Amniotic stem cell (primary cell): Measurements from ENCODE around the gene TBC1D19.
"Not testable (repeated sequence)": the region's sequence is repeated elsewhere in the genome, so short reads cannot be mapped to it uniquely, and the experiment has no call there.

ENCODE experiments used
- DNase-seq: peaks from one replicate; lab custom pipeline; 2025; lab: John Stamatoyannopoulos, UW

TBC1D19 gene

GRCh38 chr4:26682436-26682835 is 98.6 kb downstream of the TBC1D19 start:
- DNase-seq, result no peak

DNA sequence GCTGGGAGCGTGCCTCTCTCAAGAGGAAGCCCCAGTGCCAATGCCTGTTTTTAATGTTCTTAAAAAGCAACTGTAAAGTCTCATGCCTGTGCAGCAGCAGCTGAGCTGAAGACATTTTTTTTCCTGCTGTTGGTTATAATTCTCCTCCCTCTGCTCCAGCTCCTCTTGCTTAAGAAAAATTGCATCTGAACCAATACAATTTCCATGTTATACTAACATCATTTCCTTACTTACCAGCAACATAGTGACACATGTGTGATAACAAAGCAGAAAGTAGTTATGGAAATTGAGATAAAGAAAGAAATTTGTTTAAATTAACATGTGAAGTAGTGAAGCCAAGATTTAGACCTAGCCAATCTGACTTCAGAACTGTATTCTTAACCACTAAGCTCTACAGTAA is 101.4 kb downstream of the TBC1D19 start:
- no peak for DNase-seq

DNA sequence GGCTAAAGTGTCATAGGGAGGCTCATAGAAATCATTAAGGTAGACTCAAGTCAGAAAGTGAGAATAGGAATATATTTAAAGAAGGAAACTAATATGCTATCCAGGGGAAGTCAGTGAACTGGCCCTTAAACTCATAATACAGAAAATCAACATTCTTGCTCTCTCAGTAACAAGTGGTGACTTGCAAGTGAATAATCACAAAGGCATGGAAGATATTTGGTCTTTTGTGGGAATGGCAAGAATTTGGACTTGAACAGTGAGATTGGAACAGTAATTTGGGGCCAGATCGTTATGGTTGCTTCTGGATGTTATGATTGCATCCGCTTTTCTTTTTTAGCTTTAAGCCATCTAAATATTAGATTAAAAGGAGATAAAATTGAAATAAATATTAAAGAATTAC is 103.8 kb downstream of the TBC1D19 start:
- DNase-seq, result peak; percentile 14

GRCh38 chr4:26690506-26690905 is 106.6 kb downstream of the TBC1D19 start:
- DNase-seq, result no peak

DNA sequence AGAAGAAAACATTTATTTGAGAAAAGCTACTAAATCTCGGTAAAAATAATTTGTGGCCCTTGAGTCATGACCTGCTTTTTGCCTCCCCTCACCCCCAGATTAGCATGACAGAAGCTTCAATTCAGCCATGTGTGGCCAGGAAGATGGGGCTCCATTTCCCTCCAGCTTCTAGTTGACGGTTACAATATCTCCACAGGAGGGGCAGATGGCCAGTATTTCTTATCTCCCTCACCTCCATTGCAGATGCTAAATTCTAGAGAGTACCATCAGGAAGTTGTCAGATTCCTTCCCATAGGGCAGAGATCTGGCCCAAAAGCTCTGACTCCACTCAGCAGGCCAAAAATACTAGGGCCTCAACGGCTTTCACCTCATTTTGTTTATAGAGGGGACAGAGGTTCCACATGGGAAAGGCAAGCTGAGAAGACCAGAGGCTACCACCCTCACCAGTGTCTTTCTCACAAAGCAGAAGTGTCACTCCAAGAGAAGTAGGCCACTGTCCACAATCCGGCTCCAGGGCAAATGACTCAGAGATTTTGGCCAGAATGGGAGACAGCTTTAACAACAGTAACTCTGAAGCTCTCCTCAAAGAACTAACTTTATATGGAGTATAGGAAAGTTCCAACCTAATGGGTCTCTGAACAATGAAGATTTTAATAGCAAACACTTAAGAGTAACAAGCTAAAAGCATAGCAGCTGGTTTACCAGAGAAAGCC is 108.3 kb downstream of the TBC1D19 start:
- DNase-seq, result peak; percentile 4

DNA sequence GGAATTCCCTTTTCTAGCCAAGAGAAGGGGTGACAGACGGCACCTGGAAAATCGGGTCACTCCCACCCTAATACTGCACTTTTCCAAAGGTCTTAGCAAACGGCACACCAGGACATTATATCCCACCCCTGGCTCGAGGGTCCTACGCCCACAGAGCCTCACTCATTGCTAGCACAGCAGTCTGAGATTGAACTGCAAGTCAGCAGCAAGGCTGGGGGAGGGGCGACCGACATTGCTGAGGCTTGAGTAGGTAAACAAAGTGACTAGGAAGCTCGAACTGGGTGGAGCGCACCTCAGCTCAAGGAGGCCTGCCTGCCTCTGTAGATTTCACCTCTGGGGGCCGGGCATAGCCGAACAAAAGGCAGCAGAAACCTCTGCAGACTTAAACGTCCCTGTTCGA is 110.2 kb downstream of the TBC1D19 start:
- DNase-seq, result not testable (repeated sequence)

GRCh38 chr4:26700110-26700509 is 116.2 kb downstream of the TBC1D19 start:
- DNase-seq, result no peak

DNA sequence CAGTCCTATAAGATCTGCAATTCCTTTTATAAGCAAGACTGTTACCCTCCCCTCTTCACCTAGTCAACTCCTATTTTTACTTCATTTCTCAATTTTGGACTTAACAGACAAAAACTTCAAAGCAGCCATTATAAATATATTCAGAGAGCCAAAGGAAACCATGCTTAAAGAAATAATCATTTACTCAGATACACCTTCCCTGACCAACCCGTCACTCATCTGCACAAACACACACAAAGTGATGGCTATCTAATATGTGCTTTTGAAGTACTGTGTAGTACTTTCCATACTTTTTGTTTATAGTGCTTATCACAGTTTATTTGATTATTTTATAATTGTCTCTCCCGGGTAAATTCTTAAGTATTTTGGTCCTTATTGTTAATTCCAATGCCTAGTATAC is 117.2 kb downstream of the TBC1D19 start:
- no peak for DNase-seq

- no peak for DNase-seq
Observed at GRCh38 chr4:26701786-26702227, 117.9 kb downstream of the TBC1D19 start.

- DNase-seq, result no peak
Observed at GRCh38 chr4:26707342-26707741, 123.5 kb downstream of the TBC1D19 start.

- no peak for DNase-seq
Observed at GRCh38 chr4:26709246-26709645, 125.4 kb downstream of the TBC1D19 start.

- DNase-seq, result no peak
Observed at GRCh38 chr4:26713563-26714151, 129.8 kb downstream of the TBC1D19 start.

DNA sequence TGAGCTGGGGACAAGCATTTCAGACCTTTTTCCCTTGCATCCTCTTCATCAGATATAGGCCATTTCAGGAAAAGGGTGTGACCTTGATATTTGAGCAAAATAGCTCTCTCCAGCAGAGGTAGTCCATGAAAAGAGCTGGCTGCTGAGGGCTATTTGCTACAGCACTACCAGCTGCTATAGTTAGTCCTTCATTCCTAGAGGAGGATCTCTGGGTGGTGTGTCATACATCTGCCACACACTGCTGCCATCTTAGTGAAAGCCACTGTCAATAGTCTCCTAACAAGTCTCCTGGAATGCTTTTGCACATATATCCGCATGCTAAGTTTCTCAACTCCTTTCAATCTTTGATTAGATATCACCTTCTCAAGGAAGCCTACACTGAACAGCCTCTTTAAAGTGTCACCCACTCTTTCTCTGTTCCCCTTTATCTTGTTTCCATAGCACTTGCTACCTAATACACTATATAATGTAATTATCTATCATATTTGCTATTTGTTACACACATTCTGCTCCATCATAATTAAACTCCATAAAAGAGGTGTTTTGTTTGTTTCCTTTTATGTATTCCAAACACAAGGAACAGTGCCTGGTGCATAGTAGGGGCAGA is 131.9 kb downstream of the TBC1D19 start:
- no peak for DNase-seq

DNA sequence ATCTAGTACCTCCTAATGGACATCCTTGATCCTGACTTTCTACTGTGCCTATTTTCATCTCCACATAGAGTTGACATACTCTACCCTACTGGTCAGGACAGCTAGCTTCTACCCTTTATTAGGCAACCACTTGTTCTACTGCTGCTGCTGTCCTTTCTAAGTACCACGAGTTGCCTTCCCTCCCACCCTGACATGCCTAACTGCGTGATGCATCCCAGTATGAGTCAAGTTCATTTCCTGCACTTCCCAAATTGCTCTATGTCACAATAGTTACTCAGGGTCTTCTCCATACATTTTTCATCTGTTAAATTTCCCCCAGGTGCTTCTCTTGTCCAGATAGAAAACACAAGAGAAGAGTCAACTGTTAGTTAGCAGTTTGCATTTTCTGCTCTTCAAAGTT is 133.4 kb downstream of the TBC1D19 start:
- DNase-seq, result peak; percentile 16

- DNase-seq, result no peak
Observed at GRCh38 chr4:26719954-26720552, 136.2 kb downstream of the TBC1D19 start.

GRCh38 chr4:26721685-26722084 is 137.8 kb downstream of the TBC1D19 start:
- no peak for DNase-seq

DNA sequence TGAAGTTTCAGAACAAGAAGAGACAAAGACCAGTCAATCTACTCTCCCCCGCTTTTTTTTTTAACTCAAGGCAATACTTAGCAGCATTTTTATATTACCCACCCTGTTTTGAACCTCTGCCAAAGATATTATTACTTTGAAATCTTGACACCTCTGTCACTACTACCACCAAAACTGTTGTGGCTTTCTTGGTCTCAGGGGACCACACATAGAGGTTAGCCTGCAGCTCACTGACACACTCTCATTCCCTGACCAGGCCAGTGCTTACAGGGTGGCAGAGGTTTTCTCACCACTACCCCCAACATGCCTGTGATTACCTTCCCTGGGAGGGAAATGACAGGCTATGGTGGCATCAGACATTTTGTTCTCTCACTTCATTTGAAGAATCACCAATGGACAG is 139.3 kb downstream of the TBC1D19 start:
- DNase-seq, result no peak

DNA sequence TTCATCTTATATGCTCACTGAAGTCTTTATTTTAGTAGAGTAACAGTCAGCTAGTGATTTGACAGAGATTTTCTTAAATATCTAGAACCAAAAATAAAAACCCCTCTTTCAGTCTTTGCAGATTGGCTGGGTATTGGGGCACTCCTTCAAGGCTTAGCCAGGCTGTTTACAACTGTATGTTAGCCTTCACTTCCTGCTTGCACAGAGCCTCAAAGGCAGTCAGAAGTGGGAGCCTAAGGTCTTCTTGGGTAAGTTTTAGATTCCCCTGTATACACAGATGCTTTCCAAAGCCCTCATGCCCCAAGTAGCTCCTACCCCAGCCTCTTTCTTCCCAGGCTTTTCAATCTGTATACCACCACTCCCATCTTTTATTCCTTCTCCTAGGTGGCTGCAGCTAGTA is 140.7 kb downstream of the TBC1D19 start:
- DNase-seq, result no peak

DNA sequence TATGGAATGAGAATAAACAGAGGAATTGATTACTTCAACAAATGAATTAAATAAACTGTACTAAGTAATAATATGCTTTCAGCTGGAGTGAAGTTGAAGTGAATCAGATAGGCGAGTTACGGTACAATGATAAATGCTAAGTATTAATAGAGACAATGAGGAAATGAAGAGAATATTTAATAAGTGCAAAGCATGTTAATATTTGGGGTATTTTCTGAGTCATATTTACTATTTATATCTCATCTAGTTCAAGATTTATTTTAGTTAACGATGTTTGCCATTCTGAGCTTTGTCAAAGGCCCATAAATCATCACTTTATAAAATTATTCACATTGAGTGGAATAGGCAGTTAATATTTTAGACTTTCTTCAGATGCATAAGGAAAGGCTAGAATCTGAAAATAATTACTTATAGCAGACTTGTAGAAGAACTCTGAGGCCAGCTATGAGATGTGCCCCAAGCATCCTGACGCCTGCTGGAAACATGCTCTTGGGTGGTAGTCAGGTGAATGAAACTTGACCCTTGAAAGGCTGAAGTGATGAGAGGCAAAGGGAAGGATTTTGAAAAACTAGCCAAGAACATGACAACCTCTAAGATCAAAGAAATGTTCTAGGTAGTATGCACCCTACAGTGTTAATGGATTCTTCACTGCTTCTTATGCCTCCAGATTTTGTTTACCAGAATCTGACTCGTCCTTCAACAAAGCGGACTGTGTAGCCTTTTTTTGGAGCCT is 142.9 kb downstream of the TBC1D19 start:
- DNase-seq, result no peak

DNA sequence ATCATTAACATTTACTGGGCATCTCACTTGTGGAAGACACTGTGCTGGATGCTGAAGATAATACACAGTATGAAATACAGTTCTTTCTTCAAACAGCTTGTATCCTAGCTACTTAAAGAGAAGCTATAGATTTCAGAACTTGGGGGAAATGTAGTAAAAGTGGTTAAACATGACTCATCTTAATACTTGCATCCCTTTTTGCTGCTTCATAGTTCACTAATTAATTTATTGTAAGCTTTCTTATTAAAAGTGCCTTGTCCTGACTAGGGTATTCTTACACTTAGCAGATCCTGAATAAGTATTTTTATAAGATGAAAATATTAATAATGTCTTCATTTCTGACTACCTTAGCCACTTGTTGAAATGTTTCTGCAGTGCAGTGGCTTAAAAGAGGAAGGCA is 144.0 kb downstream of the TBC1D19 start:
- no peak for DNase-seq

GRCh38 chr4:26729027-26729426 is 145.1 kb downstream of the TBC1D19 start:
- DNase-seq, result no peak

- DNase-seq, result no peak
Observed at GRCh38 chr4:26729547-26729946, 145.7 kb downstream of the TBC1D19 start.
